ENCODE results near the gene HOXA7. TPM values are rescaled to one million over a fixed set of nuclear protein-coding genes. Genes with fewer than 3 reads are reported as not detected.

Gene HOXA7
- total RNA-seq, 1 experiment from 2014 or later = 2.6 TPM

GRCh38 chr7:27115221-27116026, 41.1 kb downstream of the HOXA7 start:
- POLR2A ChIA-PET (ENCODE audit: unreplicated experiment) = interaction anchor here (0.6 to 1.0 kb wide), 3 partner anchors 16 to 548 kb away, joined by 3 read pairs; partner anchors contain the start of gene HOXA3

GRCh38 chr7:27114881-27115220, 41.6 kb downstream of the HOXA7 start:
- ChIA-PET CTCF (no interaction called here), POLR2A (ENCODE audit: unreplicated experiment) (interaction anchor here (1.0 to 1.1 kb wide), 2 partner anchors 16 to 37 kb away, joined by 3 to 9 read pairs; partner anchors contain the start of gene HOXA3)
- peaks cover 51% of the 10 kb centered on the region for H3K4me1 ChIP-seq (ENCODE audit: insufficient read depth, low read length)
- no peaks in the 10 kb centered on the region; the same call in 1 of the 2 replicates for H3K36me3 ChIP-seq (ENCODE audit: low read depth, low read length)
- TF ChIP-seq EZH2 (IDR thresholded peaks at IDR 0.05; ENCODE audit: low read length, unreplicated experiment) (no peak), CTCF (conservative IDR thresholded peaks at IDR 0.05; ENCODE audit: low read depth, low read length) (no peak), EZH2phosphoT487 (IDR thresholded peaks at IDR 0.05; ENCODE audit: borderline replicate concordance, low read length) (no peak)
- H4K20me1 ChIP-seq (ENCODE audit: low read length) = no peaks in the 10 kb centered on the region
- peak overlapping the region; percentile 66 for H3K4me3 ChIP-seq (ENCODE audit: low read length)
- ATAC-seq (no peak), DNase-seq (no peak)
- no peaks in the 10 kb centered on the region for H3K9me3 ChIP-seq (ENCODE audit: low read length)
- peaks cover 3% of the 10 kb centered on the region for H3F3A ChIP-seq (ENCODE audit: low read length, unreplicated experiment)
- H3K4me2 ChIP-seq (ENCODE audit: low read length) = peak overlapping the region; percentile 98
- peak overlapping the region; percentile 16; the same call in 1 of the 2 replicates for H2AFZ ChIP-seq (ENCODE audit: low read length)
- H3K27me3 ChIP-seq (ENCODE audit: low read length) = no peaks in the 10 kb centered on the region
- H3K27ac ChIP-seq (ENCODE audit: low read length) = peak overlapping the region; percentile 84
- H3K9ac ChIP-seq (ENCODE audit: low read length) = peak overlapping the region; percentile 50; the same call in 1 of the 2 replicates
- intact Hi-C loops (cut with micrococcal nuclease) = no loop called here
- peaks cover 73% of the 10 kb centered on the region for H3K79me2 ChIP-seq (ENCODE audit: low read length)
- no TSS peak for BruUV-seq (replicated peaks)
- H3K9me2 ChIP-seq (replicated peaks; ENCODE audit: low read length) = no peaks in the 10 kb centered on the region

More at GRCh38 chr7:27115221-27116026, 41.1 kb downstream of the HOXA7 start:
- Histone ChIP-seq H3K4me1 (ENCODE audit: insufficient read depth, low read length) (peaks cover 45% of the 10 kb centered on the region), H2AFZ (ENCODE audit: low read length) (peak overlapping the region; percentile 16; the same call in 1 of the 2 replicates), H3K27me3 (ENCODE audit: low read length) (no peaks in the 10 kb centered on the region), H3K9ac (ENCODE audit: low read length) (peak overlapping the region; percentile 50), H3K27ac (ENCODE audit: low read length) (peak overlapping the region; percentile 84), H3K4me2 (ENCODE audit: low read length) (peak overlapping the region; percentile 98), H3K36me3 (ENCODE audit: low read depth, low read length) (no peaks in the 10 kb centered on the region; the same call in 1 of the 2 replicates), H3F3A (ENCODE audit: low read length, unreplicated experiment) (peaks cover 3% of the 10 kb centered on the region), H4K20me1 (ENCODE audit: low read length) (no peaks in the 10 kb centered on the region), H3K9me3 (ENCODE audit: low read length) (no peaks in the 10 kb centered on the region), H3K4me3 (ENCODE audit: low read length) (peak overlapping the region; percentile 66), H3K9me2 (replicated peaks; ENCODE audit: low read length) (no peaks in the 10 kb centered on the region), H3K79me2 (ENCODE audit: low read length) (peaks cover 67% of the 10 kb centered on the region)
- DNase-seq = peak; percentile 95
- TF ChIP-seq CTCF (conservative IDR thresholded peaks at IDR 0.05; ENCODE audit: low read depth, low read length) = no peak
- no peak for TF ChIP-seq EZH2phosphoT487 (IDR thresholded peaks at IDR 0.05; ENCODE audit: borderline replicate concordance, low read length)
- no peak for TF ChIP-seq EZH2 (IDR thresholded peaks at IDR 0.05; ENCODE audit: low read length, unreplicated experiment)
- BruUV-seq (replicated peaks) = no TSS peak
- peak; percentile 42 for ATAC-seq
- intact Hi-C loops (cut with micrococcal nuclease) = no loop called here
- CTCF ChIA-PET = no interaction called here

All from PC-3 (cell line).